NCI-H2196 treated with DMSO at 0.1 percent for 48 hours (cell line): ENCODE data around the gene FLOT1.
"Not testable (repeated sequence)": the region's sequence is repeated elsewhere in the genome, so short reads cannot be mapped to it uniquely, and the experiment has no call there.

Experiments
- DNase-seq: peaks from one replicate; lab custom pipeline; 2025; ENCODE audit not compliant: unreplicated experiment; lab: John Stamatoyannopoulos, UW

The FLOT1 gene

DNA sequence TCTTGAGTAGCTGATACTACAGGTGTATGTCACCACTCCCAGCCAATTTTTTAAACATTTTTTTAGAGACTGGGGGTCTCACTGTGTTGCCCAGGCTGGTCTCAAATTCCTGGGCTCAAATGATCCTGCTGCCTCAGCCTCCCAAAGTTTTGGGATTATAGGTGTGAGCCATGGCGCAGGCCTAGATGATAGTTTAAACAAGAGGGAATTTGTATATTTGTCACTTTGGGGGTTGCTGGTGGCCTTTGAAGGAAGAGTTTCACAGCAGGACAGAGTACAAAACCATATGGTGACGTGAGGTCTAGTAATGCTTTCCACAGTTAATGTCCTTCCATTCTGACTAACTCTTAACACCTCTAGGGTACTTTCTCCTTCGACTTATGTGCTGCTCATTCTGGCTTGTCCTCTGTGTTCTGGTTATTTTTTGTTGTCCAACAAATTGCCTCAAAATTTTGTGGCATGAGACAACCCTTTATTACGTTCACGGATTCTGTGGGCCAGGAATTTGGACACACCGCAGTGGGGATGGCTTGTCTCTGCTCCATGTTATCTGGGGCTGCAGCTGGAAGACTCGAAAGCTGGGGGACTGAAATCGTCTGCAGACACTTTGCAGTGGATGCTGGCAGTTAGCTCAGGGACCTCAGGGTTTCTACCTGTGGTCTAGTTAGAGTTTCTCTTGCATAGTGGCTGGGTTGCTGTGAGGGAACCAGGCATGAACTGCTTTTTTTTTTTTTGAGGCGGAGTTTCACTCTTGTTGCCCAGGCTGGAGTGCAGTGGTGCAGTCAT is 24.9 kb upstream of the FLOT1 start:
- DNase-seq, result no peak

DNA sequence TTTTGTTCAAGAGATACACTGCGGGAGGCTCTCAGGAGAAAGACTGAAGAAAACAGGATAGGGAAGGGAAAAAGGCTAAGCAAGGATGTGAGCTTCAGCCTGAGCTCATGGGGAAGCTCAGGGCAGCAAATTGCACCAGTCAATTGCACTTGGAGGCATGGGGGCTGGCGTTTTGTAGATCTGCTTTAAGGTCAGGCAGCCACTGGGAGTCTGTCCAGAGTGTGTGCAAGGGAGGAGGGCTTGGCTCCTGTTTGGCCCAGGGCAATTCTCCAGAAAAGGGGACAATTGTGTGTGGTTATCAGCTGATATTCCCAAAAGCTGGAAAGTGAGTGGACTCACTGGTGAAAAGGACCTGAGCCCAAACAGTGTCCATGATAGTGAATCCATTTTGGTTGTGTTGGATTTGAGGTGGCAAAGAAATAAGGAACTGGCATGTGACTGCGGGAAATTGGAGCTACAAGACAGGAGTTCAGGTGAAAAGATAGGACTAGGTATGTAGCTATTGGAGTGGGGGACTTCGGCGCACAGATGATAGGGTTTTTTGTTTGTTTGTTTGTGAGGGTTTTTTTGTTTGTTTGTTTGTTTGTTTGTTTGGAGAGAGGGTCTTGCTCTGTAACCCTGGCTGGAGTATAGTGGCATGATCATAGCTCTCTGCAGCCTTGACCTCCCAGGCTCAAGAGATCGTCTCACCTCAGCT is 24.1 kb upstream of the FLOT1 start:
- DNase-seq, result no peak

DNA sequence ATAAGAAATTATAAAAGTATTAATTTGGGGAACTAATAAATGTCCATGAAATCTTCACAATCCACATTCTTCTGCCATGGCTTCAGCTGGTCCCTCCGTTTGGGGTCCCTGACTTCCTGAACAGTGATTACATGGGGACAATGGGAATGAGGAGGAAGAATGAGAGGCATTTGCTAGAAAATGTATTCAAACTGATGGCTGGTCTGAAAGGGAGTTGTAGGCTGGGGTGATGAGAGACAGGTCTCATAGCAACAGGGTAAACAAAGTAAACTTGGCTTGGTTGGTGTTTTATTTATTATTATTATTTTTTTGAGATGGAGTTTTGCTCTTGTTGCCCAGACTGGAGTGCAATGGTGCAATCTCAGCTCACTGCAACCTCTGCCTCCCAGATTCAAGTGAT is 23.0 kb upstream of the FLOT1 start:
- DNase-seq, result not testable (repeated sequence)

DNA sequence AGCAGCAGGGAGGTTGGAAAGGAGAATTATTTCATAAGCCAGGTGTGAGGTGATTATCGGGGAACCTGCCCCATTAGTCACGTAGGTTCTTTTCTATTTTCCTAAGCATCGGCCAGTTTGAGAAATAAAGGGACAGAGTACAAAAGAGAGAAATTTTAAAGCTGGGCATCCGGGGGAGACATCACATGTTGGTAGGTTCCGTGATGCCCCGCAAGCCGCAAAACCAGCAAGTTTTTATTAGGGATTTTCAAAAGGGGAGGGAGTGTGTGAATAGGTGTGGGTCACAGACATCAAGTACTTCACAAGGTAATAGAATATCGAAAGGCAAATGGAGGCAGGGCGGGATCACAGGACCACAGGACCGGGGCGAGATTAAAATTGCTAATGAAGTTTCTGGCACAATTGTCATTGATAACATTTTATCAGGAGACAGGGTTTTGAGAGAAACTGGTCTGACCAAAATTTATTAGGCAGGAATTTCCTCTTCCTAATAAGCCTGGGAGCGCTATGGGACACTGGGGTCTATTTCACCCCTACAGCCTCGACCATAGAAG is 22.1 kb upstream of the FLOT1 start:
- DNase-seq, result not testable (repeated sequence)

DNA sequence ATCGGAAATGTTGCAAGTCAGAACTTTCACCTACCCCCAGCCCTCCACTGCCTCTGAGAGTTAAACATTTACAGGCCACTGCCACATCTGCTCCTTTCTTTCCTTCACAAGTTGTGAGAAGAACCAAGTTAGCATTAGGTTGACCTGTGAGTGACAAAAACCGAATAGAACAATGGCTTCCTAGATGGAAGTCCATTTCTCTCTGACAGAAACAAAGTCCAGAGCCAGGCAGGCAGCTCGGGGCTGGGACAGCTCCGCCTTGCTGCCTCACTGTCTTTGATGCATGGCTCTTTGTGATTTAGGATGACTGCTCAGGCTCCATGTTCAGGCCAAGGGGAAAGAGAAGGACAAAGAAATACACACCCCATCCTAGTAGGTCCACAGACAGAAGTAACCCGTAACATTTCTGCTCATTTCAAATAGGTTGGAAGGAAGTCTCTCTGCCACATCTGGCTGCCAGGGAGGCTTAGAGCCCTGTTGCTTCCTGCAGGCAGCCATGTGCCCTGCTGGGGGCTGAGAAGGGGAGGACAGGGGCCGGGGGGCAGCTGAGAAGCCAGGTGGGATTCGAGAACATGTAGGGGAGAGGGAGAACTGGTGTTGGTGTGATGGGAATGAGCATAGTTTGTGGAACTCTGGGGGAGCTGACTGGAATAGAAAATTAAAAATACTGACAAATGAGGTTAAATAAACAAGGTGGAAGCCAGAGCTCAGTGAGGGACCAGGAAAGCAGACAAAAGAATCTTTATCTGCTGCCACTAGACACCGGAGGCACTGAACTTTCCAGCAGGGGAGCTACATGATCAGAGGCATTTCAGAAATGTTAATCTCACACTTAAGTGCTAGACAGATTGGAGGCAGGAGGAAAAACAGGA is 21.4 kb upstream of the FLOT1 start:
- peak; percentile 27 for DNase-seq

DNA sequence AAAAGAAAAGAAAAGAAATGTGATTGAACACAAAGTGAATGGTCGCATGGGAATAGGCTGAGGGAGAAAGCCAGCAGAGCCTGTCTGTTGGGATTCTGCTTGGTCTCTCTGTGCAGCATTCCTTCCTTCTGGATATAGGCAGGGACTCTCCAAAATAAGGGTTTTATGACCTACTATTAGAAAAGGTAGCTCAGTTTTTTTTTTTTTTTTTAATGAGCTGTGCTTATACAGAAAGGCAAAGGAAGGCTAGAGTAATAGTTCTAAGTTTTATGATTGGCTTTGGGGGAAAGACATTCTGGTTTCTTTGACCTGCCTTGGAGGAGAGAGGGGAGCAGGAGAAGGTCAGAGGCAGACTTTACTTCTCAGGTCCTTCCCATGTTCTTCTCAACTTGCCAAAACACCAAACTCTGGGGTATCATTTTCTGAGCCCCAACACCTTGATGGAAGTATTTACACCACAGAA is 20.7 kb upstream of the FLOT1 start:
- no peak for DNase-seq

DNA sequence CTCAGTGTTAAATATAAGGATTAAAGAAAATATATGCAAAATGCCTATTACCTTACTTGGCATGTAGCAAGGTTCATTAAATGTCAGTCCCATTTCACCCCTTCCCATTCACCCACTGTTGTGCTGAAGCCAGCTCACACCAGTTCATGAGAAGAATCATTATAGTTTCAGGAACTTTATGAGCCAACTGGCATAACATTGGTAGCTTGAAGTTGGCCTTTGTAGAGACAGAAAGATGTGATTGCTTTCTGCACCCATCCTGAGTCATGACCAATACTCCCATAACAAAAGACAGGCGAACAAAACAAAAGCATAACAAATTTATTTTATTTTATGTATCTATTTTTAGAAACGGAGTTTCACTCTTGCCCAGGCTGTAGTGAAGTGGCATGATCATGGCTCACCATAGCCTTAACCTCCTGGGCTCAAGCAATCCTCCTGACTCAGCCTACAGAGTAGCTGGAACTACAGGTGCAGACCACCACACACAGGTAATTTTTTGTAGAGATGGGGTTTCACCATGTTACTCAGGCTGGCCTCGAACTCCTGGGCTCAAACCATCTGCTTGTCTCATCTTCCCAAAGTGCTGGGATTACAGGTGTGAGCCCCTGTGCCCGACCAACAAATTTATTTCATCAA is 19.4 kb upstream of the FLOT1 start:
- no peak for DNase-seq

DNA sequence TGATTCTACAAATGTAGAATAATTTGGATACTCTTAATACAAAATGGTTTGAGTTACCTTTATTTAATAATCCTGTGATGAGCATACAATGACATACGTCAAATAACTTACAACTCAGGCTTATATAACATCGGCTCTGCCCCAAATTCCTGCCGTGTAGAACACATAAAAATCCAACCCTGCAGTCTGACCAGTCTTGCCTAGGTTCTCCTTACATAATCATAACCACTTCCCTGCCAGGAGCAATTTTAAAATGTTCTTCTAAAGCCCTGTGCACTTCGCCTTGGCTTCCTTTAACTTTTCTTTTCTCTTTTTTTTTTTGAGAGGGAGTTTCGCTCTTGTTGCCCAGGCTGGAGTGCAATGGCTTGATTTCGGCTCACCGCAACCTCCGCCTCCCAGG is 18.1 kb upstream of the FLOT1 start:
- DNase-seq, result no peak

DNA sequence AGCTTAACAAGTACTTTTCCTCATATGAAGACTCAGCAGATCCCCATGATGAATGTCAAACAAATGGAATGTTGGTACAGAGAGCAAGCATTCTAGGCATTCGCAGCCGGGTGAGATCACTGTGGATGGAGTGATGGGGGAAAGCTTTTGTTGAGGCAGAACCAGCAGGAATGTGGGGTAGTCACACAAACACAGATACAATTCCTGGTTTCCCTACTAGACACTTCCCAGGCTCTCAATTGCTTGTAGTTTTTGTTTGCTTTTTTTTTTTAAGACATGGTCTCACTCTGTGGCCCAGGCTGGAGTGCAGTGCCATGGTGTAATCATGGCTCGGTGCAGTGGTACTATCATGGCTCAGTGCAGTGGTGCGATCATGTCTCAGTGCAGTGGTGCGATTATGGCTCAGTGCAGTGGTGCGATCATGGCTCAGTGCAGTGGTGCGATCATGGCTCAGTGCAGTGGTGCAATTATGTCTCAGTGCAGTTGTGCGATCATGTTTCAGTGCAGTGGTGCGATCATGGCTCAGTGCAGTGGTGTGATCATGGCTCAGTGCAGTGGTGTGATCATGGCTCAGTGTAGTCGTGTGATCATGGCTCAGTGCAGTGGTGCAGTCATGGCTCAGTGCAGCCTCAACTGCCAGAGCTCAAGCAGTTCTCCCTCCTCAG is 17.2 kb upstream of the FLOT1 start:
- DNase-seq, result no peak

DNA sequence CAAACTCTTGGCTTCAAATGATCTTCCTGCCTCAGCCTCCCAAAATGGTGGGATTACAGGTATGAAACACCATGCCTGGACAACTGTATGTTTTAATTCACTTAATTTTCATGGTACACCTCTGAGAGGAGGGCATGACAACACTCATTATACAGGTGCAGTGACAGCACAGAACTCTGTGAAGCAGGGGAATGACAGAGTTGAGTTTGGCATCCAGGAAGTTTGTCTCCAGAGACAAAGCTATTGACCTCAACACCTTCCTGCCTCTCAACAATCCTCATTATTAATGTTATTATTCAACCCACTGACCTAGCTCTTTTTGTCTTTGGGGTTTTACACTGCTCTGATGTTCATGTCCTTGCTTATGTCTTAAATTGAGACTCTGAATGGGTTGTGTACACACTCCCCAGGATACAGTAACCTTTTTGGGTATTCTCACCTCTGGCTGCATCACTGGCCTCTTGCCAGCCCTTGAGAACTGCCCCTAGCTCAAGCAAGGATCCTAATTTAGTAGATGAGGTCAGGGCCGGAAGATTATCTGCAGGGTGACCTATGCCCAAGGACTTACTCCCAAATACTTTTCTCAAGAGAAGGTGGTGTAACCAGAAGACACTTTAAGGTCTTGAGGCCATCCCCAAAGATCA is 14.9 kb upstream of the FLOT1 start:
- no peak for DNase-seq

DNA sequence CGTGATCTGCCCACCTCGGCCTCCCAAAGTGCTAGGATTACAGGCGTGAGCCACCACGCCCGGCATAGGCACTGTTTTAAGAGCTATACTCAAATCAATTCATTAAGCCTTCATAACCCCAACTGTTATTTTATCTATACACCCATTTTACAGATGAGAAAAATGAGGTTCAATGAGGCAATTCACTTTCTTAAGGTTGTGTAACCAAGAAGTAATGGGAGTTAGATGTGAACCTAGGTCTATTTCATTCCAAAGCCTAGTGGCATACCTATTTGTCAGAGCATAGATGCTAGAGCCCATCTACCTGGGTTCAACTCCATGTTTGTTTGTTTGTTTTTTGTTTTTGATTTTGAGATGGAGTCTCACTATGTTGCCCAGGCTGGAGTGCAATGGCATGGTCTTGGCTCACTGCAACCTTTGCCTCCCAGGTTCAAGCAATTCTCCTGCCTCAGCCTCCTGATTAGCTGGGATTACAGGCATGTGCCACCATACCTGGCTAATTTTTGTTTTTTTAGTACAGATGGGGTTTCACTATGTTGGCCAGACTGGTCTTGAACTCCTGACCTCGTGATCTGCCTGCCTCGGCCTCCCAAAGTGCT is 14.0 kb upstream of the FLOT1 start:
- not testable (repeated sequence) for DNase-seq

DNA sequence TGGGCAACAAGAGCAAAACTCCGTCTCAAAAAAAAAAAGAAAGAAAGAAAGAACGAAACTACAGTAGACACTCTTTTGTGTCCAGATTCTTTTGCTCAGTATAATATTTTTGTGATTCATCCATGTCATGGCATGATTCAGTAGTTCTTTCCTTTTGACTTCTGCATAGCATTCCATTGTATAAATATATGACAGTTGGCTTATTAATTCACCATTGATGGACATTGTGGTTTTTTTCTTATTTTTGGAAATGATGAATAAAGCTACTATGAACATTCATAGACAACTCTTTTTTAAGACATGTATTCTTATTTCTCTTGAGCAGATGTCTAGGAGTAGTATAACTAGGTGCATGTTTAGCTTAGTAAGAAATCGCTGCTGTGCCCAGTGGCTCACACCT is 12.1 kb upstream of the FLOT1 start:
- DNase-seq, result no peak

DNA sequence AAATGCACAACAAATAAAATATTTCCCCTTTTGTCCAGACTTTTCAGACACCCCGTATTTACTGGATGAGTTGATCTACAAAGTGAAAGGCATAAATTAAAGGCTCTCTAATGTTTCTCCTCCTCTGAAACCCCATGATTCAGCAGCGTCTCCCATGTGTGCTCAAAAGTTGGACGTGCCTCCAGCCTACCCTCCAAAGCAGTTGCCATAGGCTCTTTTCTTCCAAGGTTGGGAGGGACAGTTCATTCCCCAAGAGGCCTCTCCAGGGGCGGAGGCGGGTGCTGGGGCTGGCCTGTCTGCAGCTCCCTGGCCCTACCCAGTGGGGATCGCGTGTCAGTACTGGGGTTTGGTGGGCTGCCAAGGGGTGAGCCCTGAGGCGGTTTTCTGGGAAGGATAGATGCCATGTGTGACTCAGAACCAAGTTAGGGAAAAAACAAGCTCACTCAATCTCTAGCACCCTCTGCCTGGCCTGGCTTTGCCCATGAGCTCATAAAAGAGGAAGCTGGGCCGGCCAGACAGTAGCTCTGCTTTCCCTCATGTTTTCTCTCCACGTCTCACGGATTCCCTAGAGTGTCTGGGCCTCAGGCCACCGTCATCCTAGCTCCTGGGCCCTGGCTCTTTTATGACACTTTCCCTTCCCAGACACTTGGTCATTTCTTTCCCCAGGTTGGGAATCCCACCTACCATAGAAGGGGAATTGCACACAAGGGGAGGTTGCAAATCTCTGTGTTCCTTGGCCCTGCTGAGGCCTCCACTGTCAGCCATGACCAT is 9.9 kb upstream of the FLOT1 start:
- DNase-seq, result peak; percentile 74

DNA sequence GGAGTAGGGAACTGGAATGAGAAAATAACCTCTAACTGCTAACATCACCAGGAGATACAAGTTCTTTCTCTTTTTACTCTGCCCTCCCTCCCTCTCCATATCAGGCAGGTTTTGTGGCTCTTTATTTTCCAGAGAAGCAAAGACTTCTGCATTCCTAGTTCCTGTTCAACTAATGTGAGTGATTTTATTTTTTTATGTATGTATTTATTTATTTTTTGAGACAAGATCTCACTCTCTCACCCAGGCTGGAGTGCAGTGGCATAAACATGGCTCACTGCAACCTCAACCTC is 7.8 kb upstream of the FLOT1 start:
- DNase-seq, result no peak

DNA sequence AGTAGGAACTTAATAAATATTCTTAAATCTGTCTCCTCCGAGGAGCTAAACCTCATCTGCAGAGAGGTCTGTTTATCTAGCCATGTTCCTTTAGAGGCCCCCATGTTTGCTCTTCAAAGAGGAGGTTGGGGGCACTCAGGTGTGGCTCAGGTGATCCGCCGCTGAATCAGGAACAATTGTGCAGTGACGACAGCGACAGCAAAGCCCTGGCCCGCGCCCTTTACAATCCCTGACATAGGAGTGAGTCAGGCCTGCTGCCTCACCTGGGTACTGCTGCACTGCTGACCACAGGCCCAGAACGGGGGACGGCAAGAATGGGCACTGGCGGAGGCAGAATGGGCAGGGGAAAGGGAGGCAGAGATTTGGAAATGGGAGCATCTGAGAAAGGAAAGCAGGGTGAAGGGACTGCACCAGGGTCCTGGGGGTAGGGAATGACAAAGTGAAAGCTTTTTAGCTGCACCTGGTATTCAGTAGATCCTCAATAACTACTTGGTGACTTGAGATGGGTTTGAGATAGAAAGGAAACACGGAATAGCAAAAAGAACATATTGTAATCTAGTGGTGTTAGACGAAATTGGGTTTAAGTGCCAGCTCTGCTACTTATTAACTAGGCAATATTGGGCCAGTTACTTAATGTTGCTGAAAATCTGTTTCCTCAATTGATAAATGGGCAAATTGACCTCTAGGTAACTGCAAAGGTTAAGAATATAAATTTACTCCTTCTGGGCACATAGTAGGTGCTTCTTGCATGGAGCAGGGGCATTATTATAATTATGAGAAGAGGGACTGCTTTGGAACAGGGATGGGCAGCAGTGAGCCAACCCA is 7.3 kb upstream of the FLOT1 start:
- DNase-seq, result no peak

DNA sequence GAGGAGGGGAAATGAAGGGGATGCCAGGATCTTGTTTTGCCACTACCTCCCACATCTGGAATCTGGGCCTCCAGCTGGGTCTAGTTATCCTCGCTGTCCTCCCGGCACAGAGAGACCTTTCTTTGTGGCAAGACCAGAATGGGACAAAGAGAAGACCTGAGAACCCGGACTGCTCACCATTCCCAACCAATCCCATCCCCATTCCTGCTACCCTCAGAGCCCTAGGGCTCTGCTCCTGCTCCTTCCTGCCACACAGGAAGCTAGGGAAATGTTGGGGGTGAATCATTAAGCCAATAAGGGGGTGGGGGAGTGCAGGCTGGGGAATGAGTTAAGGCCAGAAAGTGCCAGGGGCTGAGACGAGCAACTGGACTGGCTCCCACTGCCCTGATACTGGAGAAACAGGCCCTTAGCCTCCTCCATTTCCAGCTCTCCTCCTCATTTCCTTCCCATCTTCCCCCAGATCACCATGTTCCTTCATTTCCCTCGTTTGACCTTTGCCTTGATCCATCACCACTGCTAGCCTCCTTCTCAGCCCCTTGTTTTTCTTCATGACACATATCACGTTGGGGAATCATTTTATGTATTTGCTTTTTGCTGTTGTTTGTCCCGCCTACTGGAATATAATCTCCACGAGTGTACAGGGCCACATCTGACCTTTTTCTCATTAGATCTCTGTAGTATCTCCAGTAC is 6.5 kb upstream of the FLOT1 start:
- DNase-seq, result no peak
